ENCODE measurements around the gene ATP1A4.

- TF ChIP-seq ADNP (CRISPR knock-in tag; IDR thresholded peaks at IDR 0.05) (no peak), ZNF274 (CRISPR knock-in tag; IDR thresholded peaks at IDR 0.05) (no peak), HNF1B (CRISPR knock-in tag; IDR thresholded peaks at IDR 0.05) (no peak)
Measured at GRCh38 chr1:160158031-160158430, 6.6 kb downstream of the ATP1A4 start.

Measured in HepG2 (cell line).